ENCODE results near the gene GAK.

The GAK gene

DNA sequence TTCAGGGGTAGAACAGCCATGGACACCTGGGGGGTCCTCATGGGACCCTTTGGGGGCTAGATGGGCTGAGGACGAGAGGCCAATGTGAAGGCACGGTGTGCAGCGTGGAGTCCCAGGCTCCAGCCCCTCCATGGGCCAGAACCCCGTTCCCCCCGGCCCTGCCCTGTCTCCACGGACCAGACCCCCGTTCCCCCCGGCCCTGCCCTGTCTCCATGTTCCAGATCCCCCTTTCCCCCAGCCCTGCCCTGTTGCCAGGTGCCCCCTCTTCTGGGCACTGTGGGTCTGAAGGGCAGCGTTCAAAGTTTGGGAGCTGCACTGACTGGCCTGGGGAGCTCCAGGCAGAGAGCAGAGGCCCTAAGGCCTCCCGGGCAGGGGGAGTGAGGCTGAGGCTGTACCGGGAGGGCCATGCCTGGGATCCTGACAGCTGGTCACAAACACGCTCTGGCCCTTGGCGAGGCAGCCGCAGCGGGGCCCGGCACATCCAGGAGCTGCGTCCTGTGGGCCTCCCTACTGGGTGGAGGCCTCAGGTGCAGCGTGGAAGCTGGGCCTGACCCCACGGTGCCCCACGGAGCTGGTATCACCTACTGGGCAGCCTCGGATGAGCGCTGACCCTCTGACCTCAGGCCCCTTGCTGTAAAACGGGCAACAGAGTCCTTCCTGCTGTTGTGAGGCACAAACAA is 32.4 kb upstream of the GAK start:
- DNase-seq = no peak

GRCh38 chr4:963276-964225 is 31.4 kb upstream of the GAK start:
- DNase-seq = no peak

DNA sequence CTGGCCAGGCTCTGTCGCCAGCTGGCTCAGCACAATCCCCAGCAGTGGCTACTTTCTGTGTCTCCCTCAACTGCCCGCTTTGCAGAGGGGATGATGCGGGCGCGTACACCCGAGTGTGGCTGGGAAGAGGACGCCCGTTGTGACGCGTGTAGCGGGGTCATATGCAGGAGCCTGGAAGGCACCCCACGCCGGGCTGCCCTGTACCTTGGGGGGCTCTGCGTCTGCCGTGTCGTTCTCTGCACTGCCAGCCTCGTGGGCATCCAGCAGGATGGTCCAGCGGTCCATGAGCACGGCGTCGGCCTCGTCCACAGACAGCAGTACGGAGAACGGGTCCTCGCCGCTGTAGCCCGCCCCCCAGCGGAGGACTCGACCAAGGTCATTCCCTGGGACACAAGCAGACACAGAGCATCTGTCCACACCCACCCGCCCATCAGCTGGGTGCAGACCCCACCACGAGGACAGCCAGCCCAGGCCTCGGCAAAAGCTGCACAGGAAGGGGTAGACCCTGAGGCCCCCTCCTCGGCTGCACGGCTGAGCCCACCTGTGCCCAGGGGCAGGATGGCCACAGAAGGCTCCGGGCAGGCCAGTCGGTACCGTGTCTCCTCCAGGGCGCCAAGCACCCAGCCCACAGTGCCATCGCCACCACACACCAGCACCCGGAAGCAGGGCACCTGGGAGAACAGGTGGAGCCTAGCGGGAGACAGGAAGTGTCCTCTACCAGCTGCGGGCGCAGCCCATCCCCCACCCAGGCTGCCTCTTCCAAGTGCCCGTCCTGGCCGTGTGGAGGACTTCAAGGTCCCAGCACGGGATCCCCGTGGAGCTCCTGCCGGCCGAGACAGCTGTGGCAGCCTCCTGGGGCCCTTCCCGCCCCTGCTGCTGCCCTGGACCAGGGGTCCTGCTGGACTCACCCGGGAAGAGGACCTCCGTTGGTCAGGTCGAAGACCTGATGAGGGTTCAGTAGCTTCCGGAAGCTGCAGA is 30.4 kb upstream of the GAK start:
- DNase-seq = no peak

GRCh38 chr4:961351-962230 is 29.5 kb upstream of the GAK start:
- DNase-seq = no peak

DNA sequence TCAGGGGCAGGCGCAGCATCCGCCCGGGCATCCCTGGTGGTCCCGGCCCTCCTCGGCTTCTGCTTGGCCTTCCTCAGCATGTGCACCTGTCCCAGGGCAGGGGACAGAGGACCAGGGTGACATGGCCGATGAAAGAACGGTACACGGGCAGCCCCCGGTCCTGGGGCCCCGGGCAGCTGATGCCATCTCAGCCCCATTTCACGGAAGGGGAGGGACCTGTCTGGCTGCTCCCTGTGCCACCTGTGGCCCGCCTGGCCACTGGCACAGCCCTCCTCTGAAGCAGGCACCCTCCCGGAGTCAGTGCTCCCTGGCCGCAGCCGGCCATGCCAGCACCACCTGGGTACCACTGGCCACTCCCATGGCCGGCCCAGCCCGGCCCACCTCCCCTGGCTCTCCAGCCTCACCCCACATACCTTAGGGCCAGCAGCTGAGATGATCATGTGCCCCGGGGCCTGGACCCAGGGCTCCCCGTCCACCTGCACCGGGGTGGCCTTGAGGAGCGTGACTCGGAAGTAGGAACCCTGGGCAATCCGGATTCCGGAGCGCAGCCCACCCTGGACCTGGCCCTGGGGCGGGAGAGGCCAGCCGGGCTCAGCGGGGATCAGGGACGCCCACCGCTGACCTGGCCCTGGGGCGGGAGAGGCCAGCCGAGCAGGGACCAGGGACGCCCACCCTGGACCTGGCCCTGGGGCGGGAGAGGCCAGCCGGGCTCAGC is 28.7 kb upstream of the GAK start:
- no peak for DNase-seq

DNA sequence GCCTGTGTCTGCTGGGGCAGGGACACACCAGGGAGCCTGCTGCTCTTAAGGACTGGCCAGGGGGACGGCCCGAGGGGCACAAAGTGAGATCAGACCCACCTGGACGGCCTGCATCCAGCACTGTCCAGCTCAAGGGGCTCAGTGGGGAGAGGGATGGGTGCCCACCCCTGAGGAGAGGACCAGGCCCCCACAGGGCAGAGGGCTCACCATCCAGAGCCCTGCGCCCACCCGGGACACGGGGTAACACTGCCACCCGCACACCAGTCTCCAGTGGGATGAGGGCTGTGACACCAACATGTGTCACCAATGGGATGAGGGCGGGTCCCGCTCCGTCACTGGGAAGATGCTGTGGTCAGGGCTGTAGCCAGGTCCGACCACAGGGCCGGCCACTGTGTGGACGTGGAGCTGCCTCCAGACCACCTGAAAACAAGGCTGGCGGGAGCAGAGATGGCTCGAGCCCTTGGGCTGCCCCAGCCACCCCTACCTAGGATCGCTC is 28.1 kb upstream of the GAK start:
- DNase-seq = no peak

- no peak for DNase-seq
Measured at GRCh38 chr4:959338-960139, 27.4 kb upstream of the GAK start.

GRCh38 chr4:958696-959337 is 26.7 kb upstream of the GAK start:
- DNase-seq = no peak

- no peak for DNase-seq
Measured at GRCh38 chr4:958314-958665, 26.2 kb upstream of the GAK start.

DNA sequence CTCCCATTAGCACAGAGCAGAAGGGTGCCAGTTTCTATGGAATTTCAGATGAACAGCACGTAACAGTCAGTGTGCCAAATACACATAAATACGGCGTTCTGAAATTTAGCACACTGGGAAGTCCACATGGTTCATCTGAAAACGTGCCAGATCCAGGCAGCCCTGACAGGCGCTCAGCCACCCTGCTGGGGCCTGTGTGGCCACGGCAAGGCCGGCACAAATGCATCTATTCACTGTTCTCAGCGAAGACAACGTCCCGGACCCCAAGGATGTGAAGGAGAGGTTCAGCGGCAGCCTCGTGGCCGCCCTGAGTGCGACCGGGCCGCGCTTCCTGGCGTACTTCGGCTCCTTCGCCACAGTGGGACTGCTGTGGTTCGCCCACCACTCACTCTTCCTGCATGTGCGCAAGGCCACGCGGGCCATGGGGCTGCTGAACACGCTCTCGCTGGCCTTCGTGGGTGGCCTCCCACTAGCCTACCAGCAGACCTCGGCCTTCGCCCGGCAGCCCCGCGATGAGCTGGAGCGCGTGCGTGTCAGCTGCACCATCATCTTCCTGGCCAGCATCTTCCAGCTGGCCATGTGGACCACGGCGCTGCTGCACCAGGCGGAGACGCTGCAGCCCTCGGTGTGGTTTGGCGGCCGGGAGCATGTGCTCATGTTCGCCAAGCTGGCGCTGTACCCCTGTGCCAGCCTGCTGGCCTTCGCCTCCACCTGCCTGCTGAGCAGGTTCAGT is 25.6 kb upstream of the GAK start:
- DNase-seq = no peak

DNA sequence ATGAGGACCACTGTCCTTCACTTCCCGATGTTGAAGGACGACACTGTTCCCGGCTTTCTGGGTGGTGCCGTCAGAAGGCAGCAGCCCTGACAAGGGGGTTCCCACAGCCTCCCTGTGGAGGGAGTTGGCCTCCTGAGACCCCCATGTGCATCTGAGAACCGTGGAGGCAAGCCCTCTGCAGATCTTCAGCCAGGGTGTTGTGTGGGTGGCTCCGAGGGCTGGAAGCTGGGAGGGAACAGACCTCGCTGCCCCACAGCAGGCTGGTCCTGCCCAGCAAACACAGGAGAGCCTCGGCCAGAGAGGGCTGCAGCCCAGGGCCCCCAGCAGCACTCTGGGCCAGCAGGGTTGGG is 25.1 kb upstream of the GAK start:
- DNase-seq = no peak

- DNase-seq = no peak
Measured at GRCh38 chr4:956531-957230, 24.6 kb upstream of the GAK start.

DNA sequence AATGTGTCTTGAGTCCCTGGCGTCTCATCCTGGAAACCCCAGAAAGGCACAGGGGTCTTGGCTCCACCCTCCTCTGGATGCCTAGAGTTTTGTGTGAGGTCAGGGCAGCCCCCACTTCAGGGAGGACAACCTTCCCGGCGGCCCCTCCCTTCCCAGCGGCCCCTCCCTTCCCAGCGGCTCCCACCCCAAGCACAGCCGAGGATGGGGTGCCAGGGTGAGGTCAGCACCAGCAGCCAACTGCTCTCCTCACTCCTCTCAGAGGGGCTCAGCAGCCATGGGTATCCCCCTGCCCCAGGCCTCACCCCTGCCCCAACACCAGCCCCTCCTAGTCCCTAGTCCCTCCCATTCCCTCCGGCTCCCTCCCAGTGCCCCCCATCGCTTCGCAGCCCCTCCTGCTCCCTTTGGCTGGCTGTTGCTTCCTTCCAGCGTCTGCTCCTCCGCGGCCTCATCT is 23.8 kb upstream of the GAK start:
- DNase-seq = no peak

DNA sequence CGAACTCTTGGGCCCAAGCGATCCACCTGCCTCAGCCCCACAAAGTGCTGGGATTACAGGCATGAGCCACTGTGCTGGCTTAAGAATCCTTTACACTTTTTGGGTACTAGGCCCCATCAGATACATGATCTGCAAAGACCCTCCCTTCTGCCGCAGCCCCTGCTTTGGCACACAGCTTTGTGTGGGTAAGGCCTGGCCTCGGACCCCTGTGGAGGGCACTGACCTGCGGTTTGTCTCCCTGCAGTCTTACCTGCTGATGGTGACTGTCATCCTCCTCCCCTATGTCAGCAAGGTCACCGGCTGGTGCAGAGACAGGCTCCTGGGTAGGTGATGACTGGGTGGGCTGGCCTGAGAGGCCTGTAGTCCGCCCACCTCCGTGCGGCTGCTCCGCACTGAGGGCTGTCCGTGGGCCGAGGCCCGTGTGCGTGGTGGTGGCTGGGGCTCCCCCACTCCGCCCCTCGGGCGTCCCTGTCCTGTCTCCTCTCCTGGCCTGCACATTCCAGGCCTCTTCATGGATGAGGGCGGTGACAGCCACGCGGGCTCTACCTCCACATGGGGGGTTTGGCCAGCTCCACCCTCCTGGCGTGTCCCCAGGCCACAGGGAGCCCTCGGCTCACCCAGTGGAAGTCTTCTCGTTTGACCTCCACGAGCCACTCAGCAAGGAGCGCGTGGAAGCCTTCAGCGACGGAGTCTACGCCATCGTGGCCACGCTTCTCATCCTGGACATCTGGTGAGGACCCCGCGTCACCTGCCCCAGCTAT is 23.2 kb upstream of the GAK start:
- DNase-seq = no peak

DNA sequence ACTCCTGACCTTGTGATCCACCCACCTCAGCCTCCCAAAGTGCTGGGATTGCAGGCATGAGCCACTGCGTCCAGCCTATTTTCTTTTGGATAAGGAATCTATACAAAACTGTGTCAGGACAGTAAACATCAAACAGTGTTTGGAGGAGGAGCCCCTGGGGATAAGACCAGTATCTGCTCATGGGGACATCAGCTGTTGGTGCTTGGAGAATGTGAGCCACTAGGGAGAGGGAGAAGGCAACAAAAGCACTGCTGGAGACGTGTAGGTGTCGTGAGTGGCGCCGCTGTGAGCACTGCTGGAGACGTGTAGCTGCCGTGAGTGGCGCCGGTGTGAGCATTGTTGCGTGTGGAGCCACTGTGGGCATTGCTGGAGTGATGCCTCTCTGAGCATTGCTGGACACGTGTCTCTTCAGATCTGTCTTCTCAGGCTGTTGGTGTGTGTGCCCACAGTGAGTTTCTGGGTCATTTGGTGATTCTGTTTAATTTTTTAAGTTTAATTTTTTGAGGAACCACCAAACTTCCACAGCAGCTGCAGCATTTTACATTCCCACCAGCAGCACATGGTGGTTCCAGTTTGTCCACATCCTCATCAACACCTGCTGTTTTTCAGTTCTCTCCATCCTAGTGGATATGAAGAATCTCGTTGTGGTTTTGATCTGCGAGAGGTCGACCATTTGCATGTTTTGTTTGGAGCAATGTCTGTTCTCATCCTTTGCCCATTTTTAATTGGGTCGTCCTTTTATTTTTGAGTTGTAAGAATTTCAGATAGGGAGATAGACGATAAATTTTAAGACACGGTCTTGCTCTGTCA is 22.3 kb upstream of the GAK start:
- DNase-seq = no peak

DNA sequence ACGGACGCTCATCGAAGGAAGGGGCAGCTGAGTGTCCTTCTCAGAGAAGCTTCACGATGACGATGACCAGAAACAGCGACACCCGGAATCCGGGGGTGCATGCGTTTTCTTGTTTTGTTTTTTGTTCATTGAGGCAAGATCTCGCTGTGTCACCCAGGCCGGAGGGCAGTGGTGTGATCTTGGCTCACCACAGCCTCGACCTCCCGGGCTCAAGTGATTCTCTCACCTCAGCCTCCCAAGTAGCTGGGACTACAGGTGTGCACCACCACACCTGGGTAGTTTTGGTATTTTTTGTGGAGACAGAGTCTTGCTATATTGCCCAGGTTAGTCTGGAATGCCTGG is 21.4 kb upstream of the GAK start:
- no peak for DNase-seq
